Uterine smooth muscle cell (primary cell): Measurements from ENCODE around the gene KRTAP10-8. TPM values are rescaled to one million over a fixed set of nuclear protein-coding genes. Genes with fewer than 3 reads are reported as not detected.

Experiments
- total RNA-seq: library from RNA; depleted of rRNA; stranded (reverse); fragments of >200 nt; gene quantifications from 2 replicates; pipeline ENCODE4 v1.2.3, GENCODE V29; 2014

The KRTAP10-8 gene, protein sequence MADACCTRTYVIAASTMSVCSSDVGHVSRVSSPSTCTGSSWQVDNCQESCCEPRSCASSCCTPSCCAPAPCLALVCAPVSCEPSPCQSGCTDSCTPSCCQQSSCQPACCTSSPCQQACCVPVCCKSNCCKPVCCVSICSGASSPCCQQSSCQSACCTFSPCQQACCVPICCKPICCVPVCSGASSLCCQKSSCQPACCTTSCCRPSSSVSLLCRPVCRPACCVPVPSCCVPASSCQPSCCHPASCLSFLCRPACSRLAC
- total RNA-seq = not detected in 2 replicates

DNA sequence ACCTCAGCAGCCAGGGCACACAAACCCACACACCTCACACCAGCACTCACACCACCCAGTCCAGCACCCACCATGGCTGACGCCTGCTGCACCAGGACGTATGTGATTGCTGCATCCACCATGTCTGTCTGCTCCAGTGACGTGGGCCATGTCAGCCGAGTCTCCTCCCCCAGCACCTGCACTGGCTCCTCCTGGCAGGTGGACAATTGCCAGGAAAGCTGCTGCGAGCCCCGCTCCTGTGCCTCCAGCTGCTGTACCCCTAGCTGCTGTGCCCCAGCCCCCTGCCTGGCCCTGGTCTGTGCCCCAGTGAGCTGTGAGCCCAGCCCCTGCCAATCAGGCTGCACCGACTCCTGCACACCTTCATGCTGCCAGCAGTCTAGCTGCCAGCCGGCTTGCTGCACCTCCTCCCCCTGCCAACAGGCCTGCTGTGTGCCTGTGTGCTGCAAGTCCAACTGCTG lies at the start of gene KRTAP10-8:
Gene KRTAP10-8 (plus strand): TSS at position 51 of the 458 bp plus-strand sequence. CDS start 22 bp downstream, at position 73.

GRCh38 chr21:44573630-44574456 lies 38.0 kb upstream of the KRTAP10-8 start, which contains the start of gene KRTAP10-4:
Gene KRTAP10-4, plus strand, starts transcription at chr21:44573729. Its CDS starts 30 bp downstream, at chr21:44573759.

GRCh38 chr21:44580231-44580821 lies 31.6 kb upstream of the KRTAP10-8 start, which contains the start of gene KRTAP10-5:
Gene KRTAP10-5, minus strand, starts transcription at chr21:44580604. Its CDS starts 26 bp downstream, at chr21:44580578.

DNA sequence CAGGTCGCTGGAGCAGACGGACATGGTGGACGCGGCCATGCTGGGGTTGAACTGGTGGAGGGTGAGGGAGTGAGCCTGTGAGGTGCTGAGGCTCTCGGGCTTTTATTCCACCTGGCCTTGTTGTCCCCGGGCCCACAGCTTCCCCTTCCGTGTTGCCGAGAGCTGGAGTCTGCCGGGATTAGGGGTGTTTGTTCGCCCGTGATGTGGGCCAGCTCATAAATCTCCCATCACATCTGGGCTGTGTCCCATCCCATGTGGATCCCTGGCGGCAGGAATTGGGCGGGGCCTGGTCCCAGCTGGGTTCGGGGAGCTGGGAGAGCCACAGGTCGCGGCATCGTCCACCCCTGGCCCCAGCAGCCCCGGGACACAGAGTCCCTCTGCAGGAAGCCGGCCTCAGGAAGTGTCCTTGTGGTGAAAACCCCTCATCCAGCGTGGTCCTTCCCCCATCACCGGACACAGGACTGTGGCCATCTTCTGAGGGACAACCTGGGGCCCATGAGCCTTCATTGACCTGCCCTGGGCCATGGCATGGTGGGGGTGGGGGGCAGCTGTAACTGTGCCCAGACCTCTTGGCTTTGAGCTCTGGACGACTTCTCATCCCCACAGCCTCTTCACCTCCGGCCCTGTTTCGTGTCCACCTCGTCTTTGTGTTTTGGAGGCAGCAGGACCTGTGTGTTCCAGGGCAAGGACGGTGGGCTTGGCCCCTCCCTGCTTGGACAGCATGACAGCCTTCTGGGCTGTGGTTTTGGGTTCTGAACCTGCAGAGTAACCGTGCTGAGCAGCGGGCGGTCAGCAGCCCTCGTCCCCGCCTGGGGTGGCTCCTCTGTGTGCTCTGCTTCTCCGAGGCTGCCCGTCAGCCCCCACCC lies 19.2 kb upstream of the KRTAP10-8 start, which contains the start of gene KRTAP10-6:
Gene KRTAP10-6 (minus strand): TSS at position 60 of the 866 bp plus-strand sequence. CDS start 21 bp downstream, at position 39.

DNA sequence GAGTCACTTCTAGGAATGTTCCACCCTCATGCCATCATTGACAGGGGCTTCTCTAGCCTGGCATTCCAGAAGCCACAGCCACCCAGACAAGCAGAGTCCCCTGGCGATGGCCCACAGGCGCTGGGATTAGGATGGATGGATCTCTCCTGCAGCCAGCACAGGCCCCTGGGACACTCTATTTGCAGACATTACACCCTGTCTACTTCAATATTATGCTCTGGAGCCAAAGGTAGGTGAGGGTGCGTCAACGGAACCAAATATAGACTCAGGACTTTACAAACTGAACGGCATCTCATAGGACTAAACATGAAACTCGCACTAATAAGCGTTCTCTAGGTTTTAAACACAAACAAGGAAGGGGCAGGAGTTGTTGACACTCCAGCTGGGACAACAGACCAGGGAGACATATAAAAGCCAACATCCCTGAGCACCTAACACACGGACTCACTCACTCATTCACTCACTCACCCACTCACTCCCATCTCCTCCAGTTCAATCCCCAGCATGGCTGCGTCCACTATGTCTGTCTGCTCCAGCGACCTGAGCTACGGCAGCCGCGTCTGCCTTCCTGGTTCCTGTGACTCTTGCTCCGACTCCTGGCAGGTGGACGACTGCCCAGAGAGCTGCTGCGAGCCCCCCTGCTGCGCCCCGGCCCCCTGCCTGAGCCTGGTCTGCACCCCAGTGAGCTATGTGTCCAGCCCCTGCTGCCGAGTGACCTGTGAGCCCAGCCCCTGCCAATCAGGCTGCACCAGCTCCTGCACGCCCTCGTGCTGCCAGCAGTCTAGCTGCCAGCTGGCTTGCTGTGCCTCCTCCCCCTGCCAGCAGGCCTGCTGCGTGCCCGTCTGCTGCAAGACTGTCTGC lies 11.5 kb upstream of the KRTAP10-8 start, which contains the start of gene KRTAP10-7:
Gene KRTAP10-7 (plus strand): TSS at position 480 of the 861 bp plus-strand sequence. CDS start 25 bp downstream, at position 505.

GRCh38 chr21:44626673-44627143 lies 14.8 kb downstream of the KRTAP10-8 start, which contains the start of gene KRTAP10-9:
Gene KRTAP10-9, plus strand, starts transcription at chr21:44627093. Its CDS starts 79 bp downstream, at chr21:44627172.

GRCh38 chr21:44637018-44637850 lies 25.4 kb downstream of the KRTAP10-8 start, which contains the start of gene KRTAP10-10:
Gene KRTAP10-10, plus strand, starts transcription at chr21:44637356. Its CDS starts 62 bp downstream, at chr21:44637418.

GRCh38 chr21:44646366-44647221 lies 34.7 kb downstream of the KRTAP10-8 start, which contains the start of gene KRTAP10-11:
Gene KRTAP10-11, plus strand, starts transcription at chr21:44646414. Its CDS starts 45 bp downstream, at chr21:44646459.

DNA sequence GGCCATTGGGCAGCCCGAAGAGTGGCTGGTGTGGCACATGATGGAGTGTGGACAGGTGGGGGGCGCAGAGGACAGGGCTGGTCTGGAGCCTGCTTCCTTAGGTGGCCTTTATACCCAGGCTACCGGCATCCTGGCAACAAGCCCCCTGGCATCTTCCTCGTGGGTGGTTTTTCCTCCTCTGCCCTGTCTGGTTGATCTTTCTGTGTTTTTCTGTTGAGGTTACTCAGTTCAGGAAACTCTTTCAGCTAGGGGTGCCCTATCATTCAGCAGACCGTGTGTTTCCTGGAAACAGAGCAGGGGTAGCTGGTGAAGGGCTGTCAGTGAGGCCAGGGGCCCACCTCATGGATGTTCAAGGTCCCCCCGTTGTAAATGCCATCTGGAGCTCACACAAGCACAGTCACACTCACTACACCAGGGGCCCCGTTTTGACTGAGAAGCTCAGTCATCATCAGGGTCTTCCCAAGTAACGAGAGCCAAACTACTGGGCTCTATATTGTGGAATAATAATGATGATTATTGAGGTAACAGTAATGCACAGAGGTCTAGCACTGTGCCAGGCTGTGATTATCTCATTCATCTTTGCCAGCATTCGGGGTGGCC lies 42.8 kb downstream of the KRTAP10-8 start, which contains the start of gene KRTAP12-4:
Gene KRTAP12-4 (minus strand): TSS at position 84 of the 600 bp plus-strand sequence. CDS start 45 bp downstream, at position 39.

DNA sequence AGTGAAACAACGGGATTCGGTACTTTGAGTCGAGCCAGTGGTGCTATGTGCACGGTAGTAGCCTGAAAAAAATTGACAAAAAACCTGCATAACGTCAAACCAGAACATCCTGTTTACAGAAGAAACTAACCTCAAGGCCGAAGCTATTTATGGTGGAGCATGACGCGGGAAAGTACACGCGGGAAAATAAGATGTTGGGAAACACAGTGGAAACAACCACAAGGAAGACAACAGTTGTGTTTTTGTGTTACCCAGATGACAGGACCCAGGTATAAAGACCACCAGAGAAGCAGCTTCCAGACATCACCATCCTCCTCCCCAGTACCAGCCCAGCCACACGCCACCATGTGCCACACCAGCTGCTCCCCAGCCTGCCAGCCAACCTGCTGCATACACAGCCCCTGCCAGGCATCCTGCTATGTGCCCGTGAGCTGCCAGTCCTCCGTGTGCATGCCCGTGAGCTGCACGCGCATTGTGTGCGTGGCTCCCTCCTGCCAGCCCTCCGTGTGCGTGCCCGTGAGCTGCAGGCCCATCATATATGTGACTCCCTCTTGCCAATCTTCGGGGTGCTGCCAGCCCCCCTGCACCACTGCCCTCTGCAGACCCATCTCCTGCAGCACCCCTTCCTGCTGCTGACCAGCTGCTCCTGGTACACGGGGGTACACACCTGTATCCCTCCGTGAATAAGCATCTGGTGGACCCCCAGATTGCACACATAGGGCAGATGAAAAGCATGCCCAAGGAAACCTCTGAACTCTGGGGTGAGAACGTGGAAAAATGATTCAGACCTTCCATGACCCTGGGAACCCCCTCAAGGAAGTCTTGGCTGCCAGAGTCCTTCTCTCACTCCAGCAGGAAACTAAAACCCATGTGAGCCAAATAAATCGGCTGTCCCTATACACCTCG lies 46.0 kb downstream of the KRTAP10-8 start, which contains the start of gene KRTAP12-3:
Gene KRTAP12-3 (plus strand): TSS at position 298 of the 906 bp plus-strand sequence. CDS start 48 bp downstream, at position 346.

Other genes starting within 250 kb of the KRTAP10-8 start
- gene LRRC3, start 156.6 kb upstream of the KRTAP10-8 start, total RNA-seq = 0.33 and 0.37 TPM in 2 replicates
- gene KRTAP10-1, start 71.9 kb upstream of the KRTAP10-8 start, total RNA-seq = not detected in 2 replicates
- gene KRTAP10-2, start 60.6 kb upstream of the KRTAP10-8 start, total RNA-seq = not detected in 2 replicates
- gene KRTAP10-3, start 53.3 kb upstream of the KRTAP10-8 start, total RNA-seq = not detected in 2 replicates
- not detected in 2 replicates for gene KRTAP10-4, start 38.4 kb upstream of the KRTAP10-8 start, total RNA-seq
- gene KRTAP10-5, start 31.5 kb upstream of the KRTAP10-8 start, total RNA-seq = not detected in 2 replicates
- not detected in 2 replicates for gene KRTAP10-6, start 19.6 kb upstream of the KRTAP10-8 start, total RNA-seq
- not detected in 2 replicates for gene KRTAP10-7, start 11.5 kb upstream of the KRTAP10-8 start, total RNA-seq
- not detected in 2 replicates for gene KRTAP10-9, start 15.0 kb downstream of the KRTAP10-8 start, total RNA-seq
- gene KRTAP10-10, start 25.3 kb downstream of the KRTAP10-8 start, total RNA-seq = not detected in 2 replicates
- not detected in 2 replicates for gene KRTAP10-11, start 34.3 kb downstream of the KRTAP10-8 start, total RNA-seq
- gene KRTAP12-4, start 42.6 kb downstream of the KRTAP10-8 start, total RNA-seq = not detected in 2 replicates
- gene KRTAP12-3, start 45.9 kb downstream of the KRTAP10-8 start, total RNA-seq = not detected in 2 replicates
- gene KRTAP12-2, start 54.8 kb downstream of the KRTAP10-8 start, total RNA-seq = not detected in 2 replicates
- gene KRTAP12-1, start 70.1 kb downstream of the KRTAP10-8 start, total RNA-seq = not detected in 2 replicates
- gene KRTAP10-12, start 85.1 kb downstream of the KRTAP10-8 start, total RNA-seq = not detected in 2 replicates
- gene TSPEAR, start 99.5 kb downstream of the KRTAP10-8 start, total RNA-seq = not detected in 2 replicates
- gene UBE2G2, start 189.7 kb downstream of the KRTAP10-8 start, total RNA-seq = 56.4 and 66.0 TPM in 2 replicates
- gene SUMO3, start 206.0 kb downstream of the KRTAP10-8 start, total RNA-seq = 71.0 and 119 TPM in 2 replicates